ENCODE results near the gene CCNL2.
"Not testable (repeated sequence)": the region's sequence is repeated elsewhere in the genome, so short reads cannot be mapped to it uniquely, and the experiment has no call there.

CCNL2 gene

GRCh38 chr1:1371746-1372711 lies 27.1 kb downstream of the CCNL2 start:
- DNase-seq = peak; percentile 77

GRCh38 chr1:1371364-1371745 lies 27.8 kb downstream of the CCNL2 start:
- peak; percentile 72 for DNase-seq

GRCh38 chr1:1370771-1371300 lies 28.3 kb downstream of the CCNL2 start:
- no peak for DNase-seq

- DNase-seq = not testable (repeated sequence)
Measured at GRCh38 chr1:1370094-1370493, 29.0 kb downstream of the CCNL2 start.

GRCh38 chr1:1367315-1367714 lies 31.8 kb downstream of the CCNL2 start:
- DNase-seq = no peak

GRCh38 chr1:1366699-1367066 lies 32.5 kb downstream of the CCNL2 start:
- DNase-seq = no peak

- DNase-seq = no peak
Measured at GRCh38 chr1:1365875-1366698, 33.0 kb downstream of the CCNL2 start.

- DNase-seq = no peak
Measured at GRCh38 chr1:1364266-1364665, 34.9 kb downstream of the CCNL2 start.

GRCh38 chr1:1361982-1362423 lies 37.1 kb downstream of the CCNL2 start:
- DNase-seq = no peak

- no peak for DNase-seq
Measured at GRCh38 chr1:1361233-1361981, 37.7 kb downstream of the CCNL2 start.

- no peak for DNase-seq
Measured at GRCh38 chr1:1360506-1361169, 38.5 kb downstream of the CCNL2 start.

GRCh38 chr1:1359664-1360468 lies 39.3 kb downstream of the CCNL2 start:
- no peak for DNase-seq

GRCh38 chr1:1359308-1359663 lies 39.8 kb downstream of the CCNL2 start:
- no peak for DNase-seq

GRCh38 chr1:1358433-1359271 lies 40.5 kb downstream of the CCNL2 start, which contains the start of gene MXRA8:
Gene MXRA8 (minus strand): TSS chr1:1358555. CDS start chr1:1358504, 51 bp downstream.
- DNase-seq = no peak

GRCh38 chr1:1357871-1358432 lies 41.2 kb downstream of the CCNL2 start:
- no peak for DNase-seq

- DNase-seq = no peak
Measured at GRCh38 chr1:1356796-1357401, 42.2 kb downstream of the CCNL2 start.

- DNase-seq = no peak
Measured at GRCh38 chr1:1356166-1356795, 42.9 kb downstream of the CCNL2 start.

GRCh38 chr1:1355416-1355815 lies 43.7 kb downstream of the CCNL2 start:
- no peak for DNase-seq

Data from activated CD4-positive, alpha-beta T cell treated with anti-CD3 and anti-CD28 coated beads, Interleukin-2, amount 50 U/mL, for 1 hour (primary cell).